OCI-LY1 (cell line): ENCODE results near the gene PIAS4.
A peak's percentile ranks its signal among the peaks of the same experiment; 100 is the strongest.

ENCODE experiments used
- H2AFZ ChIP-seq: fragments of 200-600 bp; sonication (generic), shearing (Covaris generic); 2 replicates; pipeline ENCODE4 v1.6.0; 2014; ENCODE audit warnings: antibody characterized with exemption, mild to moderate bottlenecking, low read length
- H3F3A ChIP-seq: fragments of 200-600 bp; sonication (generic), shearing (Covaris generic); 2 replicates; pipeline ENCODE4 v1.6.0; 2014; ENCODE audit warnings: mild to moderate bottlenecking, antibody characterized with exemption, low read length, moderate library complexity; ENCODE audit not compliant: insufficient read depth
- H3K27ac ChIP-seq: fragments of 200-600 bp; sonication (generic); 2 replicates; pipeline ENCODE4 v1.5.1; 2014; ENCODE audit warnings: low read length, mixed run types, mild to moderate bottlenecking, low read depth; ENCODE audit not compliant: poor library complexity, severe bottlenecking
- H3K27me3 ChIP-seq: fragments of 200-600 bp; sonication (generic); 2 replicates; pipeline ENCODE4 v1.6.0; 2014; ENCODE audit warnings: antibody characterized with exemption, mild to moderate bottlenecking, low read length, moderate library complexity; ENCODE audit not compliant: insufficient read depth
- H3K36me3 ChIP-seq: fragments of 200-600 bp; sonication (generic); 2 replicates; pipeline ENCODE4 v1.6.1; 2014; ENCODE audit warnings: mild to moderate bottlenecking, antibody characterized with exemption, low read length, moderate library complexity, mixed read lengths; ENCODE audit not compliant: insufficient read depth
- H3K4me1 ChIP-seq: fragments of 200-600 bp; sonication (generic); 2 replicates; pipeline ENCODE4 v1.5.1; 2014; ENCODE audit warnings: mild to moderate bottlenecking, low read length, moderate library complexity; ENCODE audit not compliant: insufficient read depth, severe bottlenecking
- H3K4me2 ChIP-seq: fragments of 200-600 bp; sonication (generic), shearing (Covaris generic); 2 replicates; pipeline ENCODE4 v1.6.1; 2014; ENCODE audit warnings: low read length
- H3K4me3 ChIP-seq: fragments of 200-600 bp; sonication (generic); 2 replicates; pipeline ENCODE4 v1.5.1; 2014; ENCODE audit warnings: low read length, low read depth, mild to moderate bottlenecking, mixed read lengths; ENCODE audit not compliant: poor library complexity, severe bottlenecking
- H3K79me2 ChIP-seq: fragments of 200-600 bp; shearing (Covaris generic); 2 replicates; pipeline ENCODE4 v1.6.1; 2016; ENCODE audit warnings: mixed run types, low read length, mixed read lengths; ENCODE audit not compliant: insufficient read depth
- H3K9ac ChIP-seq: fragments of 200-600 bp; sonication (generic), shearing (Covaris generic); 2 replicates; pipeline ENCODE4 v1.6.1; 2014; ENCODE audit warnings: mild to moderate bottlenecking, low read length, mixed read lengths
- H3K9me2 ChIP-seq: fragments of 200-600 bp; sonication (generic), shearing (Covaris generic); 2 replicates; pipeline ENCODE4 v1.6.1; 2014; ENCODE audit warnings: low read depth, mild to moderate bottlenecking, low read length, mixed read lengths
- H3K9me3 ChIP-seq: fragments of 200-600 bp; shearing (Covaris generic); 2 replicates; pipeline ENCODE4 v1.6.1; 2014; ENCODE audit warnings: low read length, mixed read lengths
- H4K20me1 ChIP-seq: fragments of 200-600 bp; sonication (generic), shearing (Covaris generic); 2 replicates; pipeline ENCODE4 v1.6.0; 2016; ENCODE audit warnings: mild to moderate bottlenecking, low read length; ENCODE audit not compliant: insufficient read depth
- CTCF ChIP-seq: fragments of 200-600 bp; sonication (generic), shearing (Covaris generic); IDR thresholded peaks from 2 replicates; pipeline ENCODE4 v1.5.1; 2017; ENCODE audit warnings: mild to moderate bottlenecking, antibody characterized with exemption, low read length, moderate library complexity, mixed read lengths
- EZH2 ChIP-seq: fragments of 200-600 bp; sonication (generic), shearing (Covaris generic); IDR thresholded peaks from 2 replicates; pipeline ENCODE4 v1.8.0; 2017; ENCODE audit warnings: borderline replicate concordance, mixed run types, mild to moderate bottlenecking, antibody characterized with exemption, low read length, moderate library complexity, mixed read lengths

The PIAS4 gene

DNA sequence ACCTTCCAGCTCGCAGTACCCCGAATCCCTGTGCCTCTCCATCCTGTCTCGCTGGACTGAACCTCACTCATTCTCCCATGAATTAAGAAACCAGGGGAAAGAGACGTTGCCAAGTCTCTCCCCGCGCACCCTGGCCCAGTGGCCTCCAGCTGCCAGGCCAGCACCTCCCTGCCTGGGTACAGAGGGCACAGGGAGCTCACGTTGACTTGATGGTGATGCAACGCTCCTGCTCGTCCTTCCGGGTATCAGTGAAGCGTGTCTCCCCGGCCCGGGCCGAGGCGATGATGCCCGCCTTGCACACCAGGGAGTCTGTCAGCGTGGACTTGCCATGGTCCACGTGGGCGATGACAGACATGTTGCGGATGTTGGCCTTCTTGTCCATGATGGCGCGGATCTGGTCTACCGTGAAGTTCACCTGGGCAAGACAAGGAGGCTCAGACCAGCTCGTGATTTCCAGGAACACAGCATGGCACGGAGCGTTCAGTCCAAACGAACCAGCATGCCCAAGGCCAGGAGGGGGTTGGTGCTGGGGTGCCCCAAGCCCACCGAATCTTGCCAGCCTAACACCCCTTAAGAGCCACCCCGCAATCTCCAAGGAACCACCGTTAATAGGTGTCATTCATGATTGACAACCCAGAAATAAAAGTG lies 23.5 kb upstream of the PIAS4 start:
- no peaks in the 10 kb centered on the region for H4K20me1 ChIP-seq

DNA sequence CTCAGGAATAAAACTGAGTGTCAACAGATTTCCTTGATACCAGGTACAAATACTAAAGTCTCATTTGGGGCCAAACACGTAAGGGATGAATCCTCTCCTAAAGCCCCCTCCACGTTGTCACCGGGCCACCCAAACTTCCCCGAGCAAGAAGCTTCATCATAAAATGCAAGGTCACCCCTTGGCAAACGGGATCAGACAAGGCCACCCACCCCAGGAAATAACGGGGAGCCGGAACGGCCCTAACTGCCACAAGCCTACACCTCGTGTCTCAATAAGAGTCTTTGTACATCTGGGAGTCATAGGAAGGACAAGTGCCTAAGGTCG lies 23.0 kb upstream of the PIAS4 start:
- Histone ChIP-seq H3K9ac (peak overlapping the region; percentile 100), H3F3A (peaks cover 12% of the 10 kb centered on the region; the same call in 1 of the 2 replicates), H3K9me2 (no peaks in the 10 kb centered on the region), H3K4me3 (peak overlapping the region; percentile 99), H3K4me1 (peaks cover 44% of the 10 kb centered on the region), H3K79me2 (peaks cover 28% of the 10 kb centered on the region), H3K27me3 (no peaks in the 10 kb centered on the region), H3K27ac (peak overlapping the region; percentile 74), H3K36me3 (peaks cover 55% of the 10 kb centered on the region), H3K4me2 (peak overlapping the region; percentile 93), H3K9me3 (no peaks in the 10 kb centered on the region), H2AFZ (no peak overlapping the region), H4K20me1 (no peaks in the 10 kb centered on the region)
- TF ChIP-seq EZH2 (no peak), CTCF (no peak)

More for the DNA sequence above, 23.5 kb upstream of the PIAS4 start:
- Histone ChIP-seq H3K4me2 (peak overlapping the region; percentile 93), H3K9ac (peak overlapping the region; percentile 100), H3K9me2 (no peaks in the 10 kb centered on the region), H3F3A (peaks cover 12% of the 10 kb centered on the region; the same call in 1 of the 2 replicates), H3K36me3 (peaks cover 60% of the 10 kb centered on the region), H3K79me2 (peaks cover 28% of the 10 kb centered on the region), H3K4me3 (peak overlapping the region; percentile 99), H3K9me3 (no peaks in the 10 kb centered on the region), H3K4me1 (peaks cover 39% of the 10 kb centered on the region), H3K27me3 (no peaks in the 10 kb centered on the region), H2AFZ (no peak overlapping the region), H3K27ac (peak overlapping the region; percentile 74)
- TF ChIP-seq CTCF (no peak), EZH2 (no peak)

DNA sequence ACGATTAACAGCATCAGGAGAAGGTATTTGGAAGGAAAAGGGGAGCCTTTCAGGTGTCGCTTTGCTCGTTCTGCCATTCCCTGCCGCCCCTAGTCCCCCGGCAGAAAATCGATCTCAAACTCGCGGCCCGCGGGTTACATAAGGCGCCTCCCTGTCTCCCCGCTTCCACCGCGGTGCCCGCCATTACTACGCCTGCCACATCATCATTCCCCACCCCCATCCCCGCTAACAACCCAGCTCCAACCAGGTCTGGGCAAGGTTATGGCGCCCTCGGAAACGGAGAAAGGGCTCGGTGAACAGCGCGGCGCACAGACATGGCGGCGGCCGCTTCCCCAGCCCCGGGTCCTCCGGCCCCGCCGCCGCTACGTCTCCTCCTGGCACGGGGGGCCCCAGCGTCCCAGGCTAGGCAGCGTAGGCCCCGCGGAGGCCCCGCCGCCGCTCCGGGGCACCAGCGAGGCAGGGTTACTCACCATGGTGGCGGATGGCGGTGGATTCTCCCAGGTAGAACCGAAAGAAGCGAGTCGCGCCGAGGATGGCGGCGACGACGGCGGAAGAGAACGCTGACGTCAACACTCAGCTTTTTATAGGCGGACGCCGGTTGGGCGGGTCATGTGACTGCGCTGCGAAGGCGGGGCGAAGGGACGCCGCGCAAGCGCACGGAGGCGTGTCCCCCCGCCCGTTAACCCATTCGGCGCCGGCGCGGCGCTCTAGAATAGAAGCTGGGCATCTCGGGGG lies 22.5 kb upstream of the PIAS4 start, which contains the start of gene EEF2:
EEF2 (minus strand) TSS at position 556 of the 735 bp plus-strand sequence; CDS start at position 473, 83 bp downstream.
- peak within 1 kb of the TSS; percentile 93 for H3K4me2 ChIP-seq
- H3K9me2 ChIP-seq = no peaks in the 10 kb centered on the region
- 0 out of 2 replicates have a peak within 1 kb of the TSS, but pooled peaks have one; percentile 7 for H2AFZ ChIP-seq
- peak within 1 kb of the TSS; percentile 99 for H3K4me3 ChIP-seq
- H3K36me3 ChIP-seq = peaks cover 50% of the 10 kb centered on the region
- peaks cover 28% of the 10 kb centered on the region for H3K79me2 ChIP-seq
- peaks cover 47% of the 10 kb centered on the region for H3K4me1 ChIP-seq
- H4K20me1 ChIP-seq = no peaks in the 10 kb centered on the region
- H3K27me3 ChIP-seq = no peaks in the 10 kb centered on the region
- peak within 1 kb of the TSS; percentile 100 for H3K9ac ChIP-seq
- peak within 1 kb of the TSS; percentile 88 for H3K27ac ChIP-seq
- H3K9me3 ChIP-seq = no peaks in the 10 kb centered on the region
- H3F3A ChIP-seq = peaks cover 12% of the 10 kb centered on the region; the same call in 1 of the 2 replicates
- no peak for TF ChIP-seq EZH2
- no peak for TF ChIP-seq CTCF
